Central memory CD8-positive, alpha-beta T cell (primary cell): ENCODE measurements around the gene SPRR1A.

ENCODE experiments used
- ATAC-seq: fragments of 150-1000 bp; cut with Tn5 transposase; replicated peaks from 2 replicates; pipeline ENCODE4 v1.10.0; 2022; ENCODE audit warnings: mild to moderate bottlenecking, moderate FRiP score, moderate number of reproducible peaks; ENCODE audit not compliant: poor library complexity, severe bottlenecking; ENCODE audit errors: extremely low read depth
- DNase-seq, 2 donors: peaks; one replicate each; pipeline ENCODE4 v3.0.0; 2021; ENCODE audit warnings: low spot score in 2 of 2
- H3K27ac Mint-ChIP-seq: one replicate; pipeline ENCODE4 v1.8.0; 2022; ENCODE audit warnings: low read depth, mild to moderate bottlenecking, moderate library complexity, mixed read lengths
- H3K27me3 Mint-ChIP-seq: one replicate; pipeline ENCODE4 v1.8.0; 2022; ENCODE audit warnings: mixed read lengths
- H3K36me3 Mint-ChIP-seq: one replicate; pipeline ENCODE4 v1.8.0; 2022; ENCODE audit warnings: mild to moderate bottlenecking, moderate library complexity, mixed read lengths; ENCODE audit not compliant: insufficient read depth
- H3K4me1 Mint-ChIP-seq: one replicate; pipeline ENCODE4 v1.8.0; 2022; ENCODE audit warnings: mixed read lengths
- H3K4me3 Mint-ChIP-seq: one replicate; pipeline ENCODE4 v1.8.0; 2022; ENCODE audit warnings: mild to moderate bottlenecking, moderate library complexity, mixed read lengths
- H3K9me3 Mint-ChIP-seq: one replicate; pipeline ENCODE4 v1.8.0; 2022; ENCODE audit warnings: mixed read lengths

SPRR1A gene

GRCh38 chr1:152960452-152961044, 23.3 kb upstream of the SPRR1A start:
- no peaks in the 10 kb centered on the region for H3K36me3 Mint-ChIP-seq
- no peak overlapping the region for H3K27ac Mint-ChIP-seq
- DNase-seq (no peak), ATAC-seq (no peak)
- H3K4me3 Mint-ChIP-seq, result no peak overlapping the region
- no peaks in the 10 kb centered on the region for H3K9me3 Mint-ChIP-seq
- H3K27me3 Mint-ChIP-seq, result peaks cover 40% of the 10 kb centered on the region
- H3K4me1 Mint-ChIP-seq, result no peaks in the 10 kb centered on the region

GRCh38 chr1:152961226-152961891, 22.5 kb upstream of the SPRR1A start:
- DNase-seq (no peak), ATAC-seq (no peak)
- H3K4me3 Mint-ChIP-seq, result no peak overlapping the region
- H3K27me3 Mint-ChIP-seq, result peaks cover 45% of the 10 kb centered on the region
- H3K9me3 Mint-ChIP-seq, result no peaks in the 10 kb centered on the region
- no peaks in the 10 kb centered on the region for H3K36me3 Mint-ChIP-seq
- no peaks in the 10 kb centered on the region for H3K4me1 Mint-ChIP-seq
- no peak overlapping the region for H3K27ac Mint-ChIP-seq

- H3K9me3 Mint-ChIP-seq, result no peaks in the 10 kb centered on the region
- ATAC-seq, result no peak
- peaks cover 53% of the 10 kb centered on the region for H3K27me3 Mint-ChIP-seq
- H3K4me1 Mint-ChIP-seq, result no peaks in the 10 kb centered on the region
- no peak for DNase-seq
- no peaks in the 10 kb centered on the region for H3K36me3 Mint-ChIP-seq
- H3K4me3 Mint-ChIP-seq, result no peak overlapping the region
- H3K27ac Mint-ChIP-seq, result no peak overlapping the region
These were observed 20.9 kb upstream of the SPRR1A start for GRCh38 chr1:152962876-152963415.

- Mint-ChIP-seq H3K4me1 (no peaks in the 10 kb centered on the region), H3K36me3 (no peaks in the 10 kb centered on the region), H3K9me3 (no peaks in the 10 kb centered on the region), H3K27ac (no peak overlapping the region), H3K27me3 (peaks cover 43% of the 10 kb centered on the region), H3K4me3 (no peak overlapping the region)
- ATAC-seq (no peak), DNase-seq (no peak)
These were observed 19.3 kb upstream of the SPRR1A start for GRCh38 chr1:152964536-152964935.

GRCh38 chr1:152965853-152966252, 18.0 kb upstream of the SPRR1A start:
- H3K9me3 Mint-ChIP-seq, result no peaks in the 10 kb centered on the region
- DNase-seq, result no peak
- no peak for ATAC-seq
- no peak overlapping the region for H3K27ac Mint-ChIP-seq
- no peak overlapping the region for H3K4me3 Mint-ChIP-seq
- H3K36me3 Mint-ChIP-seq, result peaks cover 3% of the 10 kb centered on the region
- no peaks in the 10 kb centered on the region for H3K4me1 Mint-ChIP-seq
- H3K27me3 Mint-ChIP-seq, result peaks cover 43% of the 10 kb centered on the region

GRCh38 chr1:152967201-152967600, 16.7 kb upstream of the SPRR1A start:
- Mint-ChIP-seq H3K27me3 (peaks cover 49% of the 10 kb centered on the region), H3K4me1 (no peaks in the 10 kb centered on the region), H3K36me3 (peaks cover 3% of the 10 kb centered on the region), H3K4me3 (no peak overlapping the region), H3K27ac (no peak overlapping the region), H3K9me3 (no peaks in the 10 kb centered on the region)
- DNase-seq (no peak), ATAC-seq (no peak)

- Mint-ChIP-seq H3K4me1 (no peaks in the 10 kb centered on the region), H3K4me3 (no peak overlapping the region), H3K36me3 (peaks cover 3% of the 10 kb centered on the region), H3K9me3 (no peaks in the 10 kb centered on the region), H3K27me3 (peaks cover 58% of the 10 kb centered on the region), H3K27ac (no peak overlapping the region)
- ATAC-seq, result no peak
- no peak for DNase-seq
These were observed 15.6 kb upstream of the SPRR1A start for GRCh38 chr1:152968248-152968647.

GRCh38 chr1:152969036-152969435, 14.8 kb upstream of the SPRR1A start:
- Mint-ChIP-seq H3K4me1 (no peaks in the 10 kb centered on the region), H3K4me3 (no peak overlapping the region), H3K36me3 (peaks cover 3% of the 10 kb centered on the region), H3K27me3 (peaks cover 58% of the 10 kb centered on the region), H3K27ac (no peak overlapping the region), H3K9me3 (no peaks in the 10 kb centered on the region)
- DNase-seq (no peak), ATAC-seq (no peak)

GRCh38 chr1:152970495-152970894, 13.4 kb upstream of the SPRR1A start, which contains the start of gene SPRR4:
TSS of gene SPRR4 (plus strand) at chr1:152970648. CDS start at chr1:152971891, 1,243 bp downstream.
- no peak for ATAC-seq

GRCh38 chr1:152972196-152972886, 11.5 kb upstream of the SPRR1A start:
- ATAC-seq (no peak), DNase-seq (no peak)
- Mint-ChIP-seq H3K4me3 (no peak overlapping the region), H3K36me3 (peaks cover 3% of the 10 kb centered on the region), H3K9me3 (no peaks in the 10 kb centered on the region), H3K4me1 (no peaks in the 10 kb centered on the region), H3K27me3 (peaks cover 60% of the 10 kb centered on the region), H3K27ac (no peak overlapping the region)

More at GRCh38 chr1:152970495-152970894, 13.4 kb upstream of the SPRR1A start, which contains the start of gene SPRR4:
- Mint-ChIP-seq H3K27ac (no peak within 1 kb of the TSS), H3K9me3 (no peaks in the 10 kb centered on the region), H3K4me3 (no peak within 1 kb of the TSS), H3K36me3 (peaks cover 3% of the 10 kb centered on the region), H3K27me3 (peaks cover 56% of the 10 kb centered on the region), H3K4me1 (no peaks in the 10 kb centered on the region)
- no peak for DNase-seq

GRCh38 chr1:152976688-152977087, 7.2 kb upstream of the SPRR1A start:
- ATAC-seq (no peak), DNase-seq (no peak)
- peaks cover 84% of the 10 kb centered on the region for H3K27me3 Mint-ChIP-seq
- H3K4me3 Mint-ChIP-seq, result no peak overlapping the region
- H3K36me3 Mint-ChIP-seq, result no peaks in the 10 kb centered on the region
- no peaks in the 10 kb centered on the region for H3K9me3 Mint-ChIP-seq
- no peaks in the 10 kb centered on the region for H3K4me1 Mint-ChIP-seq
- no peak overlapping the region for H3K27ac Mint-ChIP-seq

- DNase-seq (no peak), ATAC-seq (no peak)
- no peaks in the 10 kb centered on the region for H3K4me1 Mint-ChIP-seq
- H3K4me3 Mint-ChIP-seq, result no peak overlapping the region
- H3K9me3 Mint-ChIP-seq, result no peaks in the 10 kb centered on the region
- H3K27ac Mint-ChIP-seq, result no peak overlapping the region
- no peaks in the 10 kb centered on the region for H3K36me3 Mint-ChIP-seq
- H3K27me3 Mint-ChIP-seq, result peaks cover 84% of the 10 kb centered on the region
These were observed 6.3 kb upstream of the SPRR1A start for GRCh38 chr1:152977614-152978013.

GRCh38 chr1:152980676-152981075, 3.2 kb upstream of the SPRR1A start:
- Mint-ChIP-seq H3K27me3 (peaks cover 71% of the 10 kb centered on the region), H3K36me3 (no peaks in the 10 kb centered on the region), H3K27ac (no peak overlapping the region), H3K4me1 (no peaks in the 10 kb centered on the region), H3K4me3 (no peak overlapping the region), H3K9me3 (no peaks in the 10 kb centered on the region)
- ATAC-seq (no peak), DNase-seq (no peak)
